GM04504 (cell line): Measurements from ENCODE around the gene ARID1B.

Experiments used
- DNase-seq: peaks from one replicate; pipeline ENCODE4 v3.0.0-alpha.2; 2012; ENCODE audit warnings: low read depth

The ARID1B gene

GRCh38 chr6:156852147-156852857 is 75.1 kb downstream of the ARID1B start:
- DNase-seq: no peak

- DNase-seq: no peak
Measured at GRCh38 chr6:156852858-156853216, 75.7 kb downstream of the ARID1B start.

GRCh38 chr6:156853733-156854132 is 76.6 kb downstream of the ARID1B start:
- no peak for DNase-seq

- DNase-seq: no peak
Measured at GRCh38 chr6:156854466-156855161, 77.4 kb downstream of the ARID1B start.

GRCh38 chr6:156857573-156857972 is 80.4 kb downstream of the ARID1B start:
- no peak for DNase-seq

- no peak for DNase-seq
Measured at GRCh38 chr6:156859686-156860085, 82.5 kb downstream of the ARID1B start.

- DNase-seq: no peak
Measured at GRCh38 chr6:156862711-156863110, 85.5 kb downstream of the ARID1B start.

- DNase-seq: no peak
Measured at GRCh38 chr6:156863504-156863903, 86.3 kb downstream of the ARID1B start.

GRCh38 chr6:156864557-156864956 is 87.4 kb downstream of the ARID1B start:
- DNase-seq: no peak

- no peak for DNase-seq
Measured at GRCh38 chr6:156865019-156865629, 87.9 kb downstream of the ARID1B start.

- DNase-seq: no peak
Measured at GRCh38 chr6:156866220-156867015, 89.2 kb downstream of the ARID1B start.

- DNase-seq: no peak
Measured at GRCh38 chr6:156867121-156867520, 89.9 kb downstream of the ARID1B start.

- DNase-seq: no peak
Measured at GRCh38 chr6:156868385-156868784, 91.2 kb downstream of the ARID1B start.

GRCh38 chr6:156869980-156870398 is 92.8 kb downstream of the ARID1B start:
- no peak for DNase-seq

GRCh38 chr6:156870924-156871539 is 93.9 kb downstream of the ARID1B start:
- no peak for DNase-seq

GRCh38 chr6:156872903-156873302 is 95.7 kb downstream of the ARID1B start:
- no peak for DNase-seq

- no peak for DNase-seq
Measured at GRCh38 chr6:156873654-156874380, 96.6 kb downstream of the ARID1B start.

GRCh38 chr6:156875062-156875461 is 97.9 kb downstream of the ARID1B start:
- DNase-seq: no peak

GRCh38 chr6:156876302-156876701 is 99.1 kb downstream of the ARID1B start:
- DNase-seq: no peak

- no peak for DNase-seq
Measured at GRCh38 chr6:156877126-156877863, 100.1 kb downstream of the ARID1B start.

GRCh38 chr6:156878681-156879080 is 101.5 kb downstream of the ARID1B start:
- DNase-seq: no peak
